CD4-positive, alpha-beta memory T cell (primary cell): ENCODE measurements around the gene COA8. TPM values are rescaled to one million over a fixed set of nuclear protein-coding genes. Genes with fewer than 3 reads are reported as not detected.
"Not testable (repeated sequence)": the region's sequence is repeated elsewhere in the genome, so short reads cannot be mapped to it uniquely, and the experiment has no call there.

Experiments
- CTCF ChIA-PET: fragments of 350-600 bp; sonication (Branson Sonifier 250); formaldehyde crosslinking; loops from one replicate; lab custom pipeline; 2021; ENCODE audit warnings: inconsistent platforms; ENCODE audit not compliant: partially characterized antibody; lab: Charles Lee
- POLR2A ChIA-PET: fragments of 350-600 bp; sonication (Branson Sonifier 250); formaldehyde crosslinking; loops from one replicate; lab custom pipeline; 2021; ENCODE audit not compliant: partially characterized antibody; lab: Charles Lee
- DNase-seq, 5 donors: peaks; one replicate each; pipeline versions ENCODE4 v3.0.0 to v3.0.0-alpha.2; 2020 to 2022; ENCODE audit warnings: mixed read lengths in 1 of 5
- H3K27ac ChIP-seq: one replicate; pipeline ENCODE4 v1.7.0; 2013; ENCODE audit warnings: low read depth, low read length
- H3K27me3 ChIP-seq: 2 replicates; pipeline ENCODE4 v1.7.0; 2013; ENCODE audit warnings: mild to moderate bottlenecking, low read length, moderate library complexity; ENCODE audit not compliant: insufficient read depth
- H3K36me3 ChIP-seq: 2 replicates; pipeline ENCODE4 v1.7.0; 2013; ENCODE audit warnings: mild to moderate bottlenecking, low read length, moderate library complexity; ENCODE audit not compliant: insufficient read depth
- H3K4me1 ChIP-seq: 2 replicates; pipeline ENCODE4 v1.7.0; 2013; ENCODE audit warnings: mild to moderate bottlenecking, low read length, moderate library complexity; ENCODE audit not compliant: insufficient read depth
- H3K4me3 ChIP-seq, 2 donors: one replicate each; pipeline ENCODE4 v1.7.0; 2013; ENCODE audit warnings: low read length in 2 of 2, mild to moderate bottlenecking in 1 of 2
- H3K9me3 ChIP-seq, 2 donors: one replicate each; pipeline ENCODE4 v1.7.0; 2013; ENCODE audit warnings: low read length in 2 of 2, control low read depth in 1 of 2; ENCODE audit not compliant: control insufficient read depth in 1 of 2
- H3K27ac Mint-ChIP-seq, 7 donors: one replicate each; pipeline ENCODE4 v1.8.0; 2020 to 2021; ENCODE audit warnings: mixed read lengths in 7 of 7, mild to moderate bottlenecking in 6 of 7, inconsistent platforms in 3 of 7, moderate library complexity in 3 of 7
- H3K27me3 Mint-ChIP-seq, 2 donors: one replicate each; pipeline ENCODE4 v1.8.0; 2020 to 2021; ENCODE audit warnings: mixed read lengths in 2 of 2
- H3K36me3 Mint-ChIP-seq, 2 donors: one replicate each; pipeline ENCODE4 v1.8.0; 2020 to 2021; ENCODE audit warnings: mixed read lengths in 2 of 2, inconsistent platforms in 1 of 2, mild to moderate bottlenecking in 1 of 2
- H3K4me1 Mint-ChIP-seq, 4 donors: one replicate each; pipeline ENCODE4 v1.8.0; 2020 to 2021; ENCODE audit warnings: mixed read lengths in 4 of 4, mild to moderate bottlenecking in 1 of 4
- H3K4me3 Mint-ChIP-seq, 8 donors: one replicate each; pipeline ENCODE4 v1.8.0; 2020 to 2021; ENCODE audit warnings: mixed read lengths in 8 of 8, mild to moderate bottlenecking in 7 of 8, moderate library complexity in 6 of 8, inconsistent platforms in 3 of 8
- H3K9me3 Mint-ChIP-seq, 8 donors: one replicate each; pipeline ENCODE4 v1.8.0; 2020 to 2021; ENCODE audit warnings: mixed read lengths in 8 of 8, mild to moderate bottlenecking in 5 of 8, inconsistent platforms in 3 of 8, moderate library complexity in 1 of 8
- intact Hi-C: fragments of 100-400 bp; cut with micrococcal nuclease; formaldehyde crosslinking; loops from one replicate; pipeline ENCODE4 v1.15.1; 2023
- polyA plus RNA-seq, 2 donors: library from polyadenylated mRNA; unstranded; fragments of 300-500 nt; fragmentation: Illumina TruSeq; gene quantifications; one replicate each; pipeline ENCODE4 v1.2.3, GENCODE V29; 2021
- total RNA-seq, 2 experiments: library from RNA; stranded (reverse); gene quantifications; one replicate each; pipeline ENCODE4 v1.2.3, GENCODE V29; 2021

COA8 gene
- total and polyA plus RNA-seq, 4 experiments from 2014 or later, result 26.1 to 63.9 (median 41.1) TPM

DNA sequence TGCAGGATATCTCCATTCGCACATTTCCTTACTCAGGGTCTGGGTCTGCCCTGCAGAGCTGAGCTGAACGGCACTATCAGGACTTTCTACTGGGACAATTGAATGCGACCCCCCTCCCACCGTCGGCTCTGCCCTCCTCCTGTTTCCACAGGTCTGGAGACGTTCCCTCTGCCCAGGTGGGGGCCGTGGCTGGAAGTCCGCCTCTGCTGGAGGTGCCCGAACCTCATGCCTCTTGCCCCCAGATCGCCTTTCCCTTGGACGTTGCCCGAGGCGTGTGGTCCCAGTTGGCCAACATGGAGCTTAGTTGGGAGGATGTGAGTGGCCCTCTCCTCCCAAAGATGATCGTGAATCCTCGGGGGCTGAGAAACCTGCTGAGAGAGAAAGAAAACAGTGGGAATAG is 45.1 kb downstream of the COA8 start:
- CTCF ChIA-PET, result no interaction called here
- POLR2A ChIA-PET, result interaction anchor here (1.4 to 2.1 kb wide), 2 partner anchors 19 to 21 kb away, joined by 4 to 14 read pairs; partner anchors contain the start of gene KLC1
- intact Hi-C loops, result loop anchor here (2.0 kb wide), 1 partner anchor 71 kb away; no protein-coding TSS in a partner anchor

DNA sequence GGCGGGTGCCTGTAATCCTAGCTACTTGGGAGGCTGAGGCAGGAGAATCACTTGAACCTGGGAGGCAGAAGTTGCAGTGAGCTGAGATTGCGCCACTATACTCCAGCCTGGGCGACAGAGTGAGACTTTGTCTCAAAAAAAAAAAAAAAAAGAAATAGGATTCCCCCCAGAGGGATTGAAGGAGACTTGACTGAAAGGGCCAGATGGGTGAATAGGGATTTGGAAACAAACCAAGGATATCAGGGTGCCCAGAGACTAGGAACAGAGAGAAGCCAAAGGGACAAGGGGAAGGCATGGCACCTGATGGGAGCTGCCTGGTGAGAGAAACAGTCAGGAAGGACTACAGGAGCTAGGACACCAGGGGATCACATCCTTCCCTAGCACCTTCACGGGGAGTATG is 46.3 kb downstream of the COA8 start:
- Mint-ChIP-seq H3K4me3 (peak overlapping the region in 1 of 8 donors; percentile 29), H3K9me3 (peaks cover 4 to 16% (median 9%) of the 10 kb centered on the region in 8 donors), H3K27ac (peak overlapping the region in 1 of 7 donors; percentile 70), H3K4me1 (peaks cover 13 to 19% (median 16%) of the 10 kb centered on the region in 4 donors)
- H3K36me3 Mint-ChIP-seq, POLR2A ChIA-PET, CTCF ChIA-PET, intact Hi-C loops, H3K27ac ChIP-seq, DNase-seq, H3K27me3 Mint-ChIP-seq, H3K36me3 ChIP-seq, H3K27me3 ChIP-seq, H3K4me3 ChIP-seq: not testable (repeated sequence)
- H3K4me1 ChIP-seq, result peaks cover 21% of the 10 kb centered on the region
- peaks cover 0 to 10% of the 10 kb centered on the region in 2 donors for H3K9me3 ChIP-seq

More for the DNA sequence above, 45.1 kb downstream of the COA8 start:
- Mint-ChIP-seq H3K4me3 (peak overlapping the region; percentile 78 to 92 (median 86)), H3K27ac (peak overlapping the region in 3 of 7 donors; percentile 29 to 77 (median 62)), H3K27me3 (peaks cover 1 to 2% of the 10 kb centered on the region in 2 donors), H3K9me3 (peaks cover 4 to 16% (median 9%) of the 10 kb centered on the region in 8 donors), H3K36me3 (peaks cover 0 to 4% of the 10 kb centered on the region in 2 donors), H3K4me1 (peaks cover 13 to 19% (median 16%) of the 10 kb centered on the region in 4 donors)
- Histone ChIP-seq H3K4me1 (peaks cover 21% of the 10 kb centered on the region), H3K36me3 (no peaks in the 10 kb centered on the region), H3K27me3 (no peaks in the 10 kb centered on the region), H3K4me3 (peak overlapping the region; percentile 23 to 60), H3K27ac (no peak overlapping the region), H3K9me3 (peaks cover 0 to 10% of the 10 kb centered on the region in 2 donors)
- no peak for DNase-seq

DNA sequence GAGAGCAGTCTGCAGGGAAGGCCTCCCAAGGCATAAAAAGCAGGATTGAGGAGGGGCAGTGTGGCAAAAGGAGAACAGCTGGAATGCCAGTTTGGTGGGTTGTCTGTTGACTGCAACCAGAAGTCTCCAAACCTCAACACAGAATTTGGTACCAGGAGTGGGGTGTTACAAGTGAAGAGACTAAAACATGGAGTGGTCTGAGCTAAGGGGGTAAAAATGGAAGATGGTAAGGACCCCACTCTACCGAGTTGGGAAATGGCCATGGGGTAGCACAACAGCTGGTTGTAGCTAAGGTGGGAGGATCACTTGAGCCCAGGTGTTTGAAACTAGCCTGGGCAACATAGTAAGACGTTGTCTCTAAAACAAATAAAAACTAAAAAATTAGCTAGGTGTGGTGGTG is 48.5 kb downstream of the COA8 start:
- peaks cover 0 to 4% of the 10 kb centered on the region in 2 donors for H3K36me3 Mint-ChIP-seq
- ChIA-PET CTCF (no interaction called here), POLR2A (interaction anchor here (1.1 kb wide), 1 partner anchor 18 kb away, joined by 4 read pairs; the partner anchor contains the start of gene KLC1)
- peaks cover 1 to 2% of the 10 kb centered on the region in 2 donors for H3K27me3 Mint-ChIP-seq
- Histone ChIP-seq H3K4me1 (peaks cover 21% of the 10 kb centered on the region), H3K27ac (no peak overlapping the region), H3K9me3 (peaks cover 0 to 10% of the 10 kb centered on the region in 2 donors), H3K4me3 (no peak overlapping the region), H3K27me3 (no peaks in the 10 kb centered on the region), H3K36me3 (no peaks in the 10 kb centered on the region)
- intact Hi-C loops, result no loop called here
- H3K4me1 Mint-ChIP-seq, result peaks cover 13 to 19% (median 16%) of the 10 kb centered on the region in 4 donors
- DNase-seq, result no peak
- no peak overlapping the region for H3K27ac Mint-ChIP-seq
- peaks cover 4 to 16% (median 9%) of the 10 kb centered on the region in 8 donors for H3K9me3 Mint-ChIP-seq
- H3K4me3 Mint-ChIP-seq, result peak overlapping the region in 1 of 8 donors; percentile 7

DNA sequence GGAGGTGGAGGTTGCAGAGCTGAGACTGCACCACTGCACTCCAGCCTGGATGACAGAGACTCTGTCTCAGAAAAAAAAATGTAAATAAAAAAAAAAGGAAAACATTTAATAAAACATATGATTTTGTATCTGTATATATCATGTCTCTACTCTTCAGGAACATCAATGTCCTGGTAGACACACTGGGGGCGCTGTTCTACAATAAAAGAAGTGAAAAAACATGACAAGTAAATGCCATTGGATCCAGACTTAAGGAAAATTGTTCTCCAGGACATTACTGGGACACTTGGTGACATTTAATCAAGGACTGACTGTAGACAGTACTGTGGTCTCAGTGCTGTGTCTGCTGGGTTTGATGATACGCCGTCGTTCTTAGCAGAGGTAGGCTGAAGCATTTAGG is 50.8 kb downstream of the COA8 start:
- CTCF ChIA-PET, result no interaction called here
- peaks cover 4 to 16% (median 9%) of the 10 kb centered on the region in 8 donors for H3K9me3 Mint-ChIP-seq
- intact Hi-C loops, result no loop called here

DNA sequence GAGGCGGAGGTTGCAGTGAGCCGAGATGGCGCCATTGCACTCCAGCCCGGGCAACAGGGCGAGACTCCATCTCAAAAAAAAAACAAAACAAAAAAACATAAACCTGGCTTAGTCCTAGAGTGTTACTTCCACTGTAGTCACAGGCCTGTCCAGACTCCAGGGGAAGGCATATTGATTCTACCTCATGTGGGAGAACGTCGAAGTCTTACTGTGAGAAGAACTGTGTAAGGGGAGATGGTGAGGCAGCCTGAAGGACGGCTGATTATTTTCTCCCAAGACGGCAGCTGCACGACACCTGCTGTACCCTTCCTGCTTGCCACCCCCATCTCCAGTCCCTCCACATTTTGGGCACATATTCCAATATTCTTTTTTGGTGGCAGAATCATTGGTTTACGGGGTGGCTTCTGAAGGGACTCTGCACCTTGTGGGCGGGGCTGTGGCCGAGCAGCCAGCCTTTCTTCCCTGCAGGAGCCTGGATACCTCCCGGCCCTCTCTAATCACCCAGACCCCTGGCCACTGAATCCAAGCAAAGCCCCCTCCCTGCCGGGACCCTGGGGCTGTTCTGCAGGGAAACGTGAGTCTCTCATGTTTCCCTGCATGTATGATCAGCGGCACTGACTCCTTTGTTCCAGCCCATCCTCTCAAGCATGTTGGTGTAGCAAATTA is 54.0 kb downstream of the COA8 start:
- intact Hi-C loops, result no loop called here
- POLR2A ChIA-PET, result interaction anchor here (0.6 kb wide), 1 partner anchor 28 kb away, joined by 3 read pairs; no protein-coding TSS in a partner anchor
- CTCF ChIA-PET, result no interaction called here
- H3K9me3 ChIP-seq, result no peaks in the 10 kb centered on the region
- H3K36me3 ChIP-seq, result no peaks in the 10 kb centered on the region
- no peak for DNase-seq
- no peak overlapping the region for H3K4me3 ChIP-seq
- Mint-ChIP-seq H3K4me3 (no peak overlapping the region), H3K27me3 (no peaks in the 10 kb centered on the region), H3K27ac (no peak overlapping the region), H3K36me3 (no peaks in the 10 kb centered on the region), H3K9me3 (peaks cover 0 to under 1% (median 0%) of the 10 kb centered on the region in 8 donors), H3K4me1 (no peaks in the 10 kb centered on the region)
- H3K27ac ChIP-seq, result no peak overlapping the region
- no peaks in the 10 kb centered on the region for H3K4me1 ChIP-seq
- H3K27me3 ChIP-seq, result no peaks in the 10 kb centered on the region

More for the DNA sequence above, 50.8 kb downstream of the COA8 start:
- H3K9me3 ChIP-seq, result peaks cover 0 to 10% of the 10 kb centered on the region in 2 donors
- Mint-ChIP-seq H3K4me3 (no peak overlapping the region), H3K4me1 (no peaks in the 10 kb centered on the region), H3K27me3 (peaks cover 0 to 2% of the 10 kb centered on the region in 2 donors), H3K27ac (no peak overlapping the region), H3K36me3 (peaks cover 0 to 4% of the 10 kb centered on the region in 2 donors)
- H3K27me3 ChIP-seq, result no peaks in the 10 kb centered on the region
- POLR2A ChIA-PET, result no interaction called here
- H3K36me3 ChIP-seq, result no peaks in the 10 kb centered on the region
- H3K27ac ChIP-seq, result no peak overlapping the region
- no peak for DNase-seq
- H3K4me3 ChIP-seq, result no peak overlapping the region
- peaks cover 1% of the 10 kb centered on the region for H3K4me1 ChIP-seq

DNA sequence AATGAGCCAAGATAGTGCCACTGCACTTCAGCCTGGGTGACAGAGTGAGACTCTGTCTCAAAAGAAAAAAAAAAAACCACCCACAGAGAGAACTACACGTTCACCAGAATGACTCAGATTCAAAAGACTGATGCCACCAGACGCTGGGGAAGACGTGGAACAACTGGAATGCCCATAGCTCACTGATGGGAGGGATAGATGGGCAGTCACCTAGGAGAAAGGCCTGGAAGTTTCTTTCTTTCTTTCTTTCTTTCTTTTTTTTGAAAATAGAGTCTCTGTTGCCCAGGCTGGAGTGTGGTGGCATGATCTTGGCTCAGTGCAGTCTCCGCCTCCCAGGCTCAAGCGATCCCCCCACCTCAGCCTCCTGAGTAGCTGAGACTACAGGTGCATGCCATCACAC is 56.3 kb downstream of the COA8 start:
- intact Hi-C loops, result no loop called here
- peaks cover 8% of the 10 kb centered on the region for H3K4me1 ChIP-seq
- DNase-seq, result no peak
- H3K27me3 ChIP-seq, result no peaks in the 10 kb centered on the region
- Mint-ChIP-seq H3K36me3 (no peaks in the 10 kb centered on the region), H3K9me3 (no peaks in the 10 kb centered on the region), H3K4me1 (peaks cover 0 to 5% (median 1%) of the 10 kb centered on the region in 4 donors), H3K4me3 (no peak overlapping the region), H3K27me3 (no peaks in the 10 kb centered on the region), H3K27ac (no peak overlapping the region)
- H3K27ac ChIP-seq, result no peak overlapping the region
- no peaks in the 10 kb centered on the region for H3K36me3 ChIP-seq
- ChIA-PET CTCF (interaction anchor here (0.6 kb wide), 1 partner anchor 16 kb away, joined by 3 read pairs; no protein-coding TSS in a partner anchor), POLR2A (no interaction called here)
- H3K9me3 ChIP-seq, result no peaks in the 10 kb centered on the region
- no peak overlapping the region for H3K4me3 ChIP-seq

DNA sequence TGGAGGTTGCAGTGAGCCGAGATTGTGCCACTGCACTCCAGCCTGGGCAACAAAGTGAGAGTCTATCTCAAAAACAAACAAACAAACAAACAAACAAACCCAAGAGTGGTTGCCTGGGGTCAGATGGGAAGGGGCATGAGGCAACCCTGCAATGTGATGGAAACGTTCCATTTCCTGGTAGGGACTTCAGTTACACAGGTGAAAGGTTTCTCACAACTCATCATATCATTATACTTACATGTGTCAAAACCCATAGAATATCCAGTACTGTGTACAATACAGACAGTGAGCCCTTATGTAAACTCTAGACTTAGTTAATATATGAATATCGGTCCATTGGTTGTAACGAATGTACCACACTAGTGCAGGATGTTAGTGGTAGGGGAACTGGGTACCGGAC is 59.1 kb downstream of the COA8 start:
- Mint-ChIP-seq H3K27ac (no peak overlapping the region), H3K4me3 (no peak overlapping the region), H3K36me3 (no peaks in the 10 kb centered on the region), H3K9me3 (no peaks in the 10 kb centered on the region), H3K27me3 (no peaks in the 10 kb centered on the region), H3K4me1 (peaks cover 5 to 24% (median 17%) of the 10 kb centered on the region in 4 donors)
- peaks cover 29% of the 10 kb centered on the region for H3K4me1 ChIP-seq
- ChIA-PET POLR2A (no interaction called here), CTCF (no interaction called here)
- H3K9me3 ChIP-seq, result no peaks in the 10 kb centered on the region
- no peak for DNase-seq
- no peaks in the 10 kb centered on the region for H3K27me3 ChIP-seq
- intact Hi-C loops, result no loop called here
- no peak overlapping the region for H3K4me3 ChIP-seq
- no peak overlapping the region for H3K27ac ChIP-seq
- no peaks in the 10 kb centered on the region for H3K36me3 ChIP-seq
